ENCODE data around the gene SOX8.

The SOX8 gene

DNA sequence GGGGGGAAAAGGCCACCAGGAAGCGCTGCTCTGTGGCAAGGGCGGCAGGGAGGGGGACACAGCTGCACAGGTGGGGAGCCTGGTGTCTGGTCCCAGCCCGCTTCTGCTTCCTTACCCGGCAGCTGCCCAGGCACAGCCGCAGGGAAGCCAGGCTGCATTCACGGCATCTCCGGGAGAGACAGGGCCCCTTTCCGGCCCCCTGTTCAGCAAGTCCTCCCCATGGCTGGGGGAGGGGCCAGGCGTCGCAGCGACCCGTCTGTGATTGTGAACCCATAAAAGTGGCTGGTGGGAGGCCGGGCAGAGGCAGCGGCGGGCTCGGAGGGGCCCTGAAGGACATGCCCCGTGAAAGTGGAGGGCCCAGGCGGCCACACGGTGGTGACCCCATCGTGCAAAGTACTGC is 28.7 kb downstream of the SOX8 start:
- H3K4me3 Mint-ChIP-seq = no peak overlapping the region
- peaks cover 11% of the 10 kb centered on the region for H3K4me1 Mint-ChIP-seq (ENCODE audit: low read depth)
- peaks cover 3% of the 10 kb centered on the region for H3K27me3 Mint-ChIP-seq
- H3K9me3 Mint-ChIP-seq = no peaks in the 10 kb centered on the region
- no peak for DNase-seq
- no peak overlapping the region for H3K27ac Mint-ChIP-seq
- no peaks in the 10 kb centered on the region for H3K36me3 Mint-ChIP-seq (ENCODE audit: low read depth)

DNA sequence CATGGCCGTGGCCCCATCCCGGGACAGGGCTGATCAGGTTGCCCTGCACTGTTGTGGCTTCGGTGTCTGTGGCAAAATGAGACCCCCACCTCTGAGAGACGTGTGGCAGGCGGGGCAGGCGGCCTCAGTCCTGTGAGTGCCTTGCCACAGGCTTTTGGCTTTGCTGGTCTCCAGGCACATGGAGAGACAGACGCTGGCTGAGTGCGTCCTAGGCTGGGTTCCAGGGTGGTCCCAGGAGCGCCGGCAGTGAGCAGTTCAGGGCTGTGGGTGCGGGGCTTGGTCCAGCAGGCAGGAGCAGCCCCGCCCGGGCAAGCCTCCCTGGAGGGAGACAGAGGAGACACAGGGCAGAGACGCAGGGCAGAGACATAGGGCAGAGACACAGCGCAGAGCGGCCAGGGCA is 29.2 kb downstream of the SOX8 start:
- H3K27me3 Mint-ChIP-seq = peaks cover 3% of the 10 kb centered on the region
- peaks cover 5% of the 10 kb centered on the region for H3K4me1 Mint-ChIP-seq (ENCODE audit: low read depth)
- no peak overlapping the region for H3K4me3 Mint-ChIP-seq
- DNase-seq = no peak
- no peak overlapping the region for H3K27ac Mint-ChIP-seq
- no peaks in the 10 kb centered on the region for H3K36me3 Mint-ChIP-seq (ENCODE audit: low read depth)
- H3K9me3 Mint-ChIP-seq = no peaks in the 10 kb centered on the region

- Mint-ChIP-seq H3K27me3 (peaks cover 3% of the 10 kb centered on the region), H3K27ac (no peak overlapping the region), H3K9me3 (no peaks in the 10 kb centered on the region), H3K36me3 (ENCODE audit: low read depth) (no peaks in the 10 kb centered on the region), H3K4me3 (no peak overlapping the region), H3K4me1 (ENCODE audit: low read depth) (no peaks in the 10 kb centered on the region)
- DNase-seq = no peak
Observed at GRCh38 chr16:1011316-1012082, 29.9 kb downstream of the SOX8 start.

DNA sequence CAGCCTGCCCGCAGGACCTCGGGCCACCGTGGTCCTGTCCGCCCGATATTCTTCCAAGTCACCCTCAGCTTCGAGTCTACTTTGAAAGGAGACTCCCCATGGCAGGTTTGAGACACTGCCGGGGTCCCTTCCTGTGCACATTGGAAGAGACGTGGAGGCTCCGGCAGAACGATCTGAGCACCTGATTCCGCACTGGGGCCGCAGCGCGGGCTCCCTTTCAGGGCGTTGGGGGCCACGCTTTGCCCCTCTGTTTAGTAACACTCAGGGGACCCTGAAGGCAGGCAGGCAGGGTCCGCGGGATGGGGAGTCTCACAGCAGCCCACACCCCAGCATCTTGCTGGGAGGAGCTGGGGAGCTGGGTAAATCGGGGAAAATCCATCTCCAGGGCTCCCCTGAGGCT is 30.6 kb downstream of the SOX8 start:
- DNase-seq = no peak
- Mint-ChIP-seq H3K27ac (no peak overlapping the region), H3K9me3 (no peaks in the 10 kb centered on the region), H3K27me3 (peaks cover 3% of the 10 kb centered on the region), H3K4me3 (no peak overlapping the region), H3K4me1 (ENCODE audit: low read depth) (no peaks in the 10 kb centered on the region), H3K36me3 (ENCODE audit: low read depth) (no peaks in the 10 kb centered on the region)

DNA sequence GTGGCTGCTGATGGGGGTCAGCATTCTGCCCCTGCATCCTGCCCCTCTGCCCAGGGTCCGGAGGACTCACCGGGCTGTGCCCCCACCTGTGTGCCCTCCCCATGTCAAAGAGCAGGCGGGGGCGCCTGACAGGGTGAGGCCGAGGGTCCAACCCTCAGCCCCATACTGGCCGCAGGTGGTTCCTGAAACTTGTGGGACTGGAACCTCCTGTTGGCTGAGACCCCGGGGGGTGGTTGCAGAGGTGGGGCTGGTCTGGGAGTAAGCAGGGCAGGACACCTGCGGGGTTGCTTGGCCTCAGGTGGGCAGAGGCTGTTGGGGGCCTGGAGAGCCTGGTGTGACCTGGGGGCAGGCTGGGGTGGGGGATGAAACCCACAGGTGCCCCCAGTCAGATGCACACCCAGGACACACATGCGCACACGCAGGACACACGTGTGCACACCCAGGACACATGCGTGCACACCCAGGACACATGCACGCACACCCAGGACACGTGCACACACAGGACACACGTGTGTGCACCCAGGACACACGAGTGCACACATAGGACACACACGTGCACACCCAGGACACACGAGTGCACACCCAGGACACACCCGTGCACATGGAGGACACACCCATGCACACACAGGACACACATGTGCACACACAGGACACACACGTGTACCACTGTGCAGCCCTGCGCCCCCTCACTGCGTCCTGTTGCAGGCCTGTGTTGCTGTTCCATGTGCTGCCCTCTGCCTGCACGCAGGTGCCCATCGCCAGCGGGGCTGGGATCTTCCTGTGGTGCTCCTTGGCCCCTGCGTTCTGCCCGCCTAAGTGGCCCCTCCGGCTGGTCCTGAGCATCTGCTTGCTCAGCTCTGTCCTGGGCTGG is 31.4 kb downstream of the SOX8 start:
- Mint-ChIP-seq H3K27ac (no peak overlapping the region), H3K4me3 (no peak overlapping the region), H3K9me3 (no peaks in the 10 kb centered on the region), H3K27me3 (peaks cover 3% of the 10 kb centered on the region), H3K4me1 (ENCODE audit: low read depth) (no peaks in the 10 kb centered on the region), H3K36me3 (ENCODE audit: low read depth) (no peaks in the 10 kb centered on the region)
- DNase-seq = no peak

GRCh38 chr16:1013593-1013900 is 32.0 kb downstream of the SOX8 start:
- Mint-ChIP-seq H3K4me3 (no peak overlapping the region), H3K36me3 (ENCODE audit: low read depth) (no peaks in the 10 kb centered on the region), H3K9me3 (no peaks in the 10 kb centered on the region), H3K27ac (no peak overlapping the region), H3K4me1 (ENCODE audit: low read depth) (no peaks in the 10 kb centered on the region), H3K27me3 (peaks cover 3% of the 10 kb centered on the region)
- no peak for DNase-seq

GRCh38 chr16:1014221-1014620 is 32.7 kb downstream of the SOX8 start:
- no peak overlapping the region for H3K27ac Mint-ChIP-seq
- no peak overlapping the region for H3K4me3 Mint-ChIP-seq
- peaks cover 3% of the 10 kb centered on the region for H3K27me3 Mint-ChIP-seq
- no peaks in the 10 kb centered on the region for H3K9me3 Mint-ChIP-seq
- no peaks in the 10 kb centered on the region for H3K4me1 Mint-ChIP-seq (ENCODE audit: low read depth)
- no peak for DNase-seq
- no peaks in the 10 kb centered on the region for H3K36me3 Mint-ChIP-seq (ENCODE audit: low read depth)

GRCh38 chr16:1014771-1015495 is 33.4 kb downstream of the SOX8 start:
- DNase-seq = no peak
- no peaks in the 10 kb centered on the region for H3K36me3 Mint-ChIP-seq (ENCODE audit: low read depth)

GRCh38 chr16:1018447-1019198 is 37.1 kb downstream of the SOX8 start:
- Mint-ChIP-seq H3K4me1 (ENCODE audit: low read depth) (no peaks in the 10 kb centered on the region), H3K4me3 (no peak overlapping the region), H3K27ac (no peak overlapping the region), H3K27me3 (no peaks in the 10 kb centered on the region), H3K9me3 (no peaks in the 10 kb centered on the region), H3K36me3 (ENCODE audit: low read depth) (no peaks in the 10 kb centered on the region)
- no peak for DNase-seq

More at GRCh38 chr16:1014771-1015495, 33.4 kb downstream of the SOX8 start:
- Mint-ChIP-seq H3K9me3 (no peaks in the 10 kb centered on the region), H3K27ac (no peak overlapping the region), H3K27me3 (peaks cover 3% of the 10 kb centered on the region), H3K4me3 (no peak overlapping the region), H3K4me1 (ENCODE audit: low read depth) (no peaks in the 10 kb centered on the region)

DNA sequence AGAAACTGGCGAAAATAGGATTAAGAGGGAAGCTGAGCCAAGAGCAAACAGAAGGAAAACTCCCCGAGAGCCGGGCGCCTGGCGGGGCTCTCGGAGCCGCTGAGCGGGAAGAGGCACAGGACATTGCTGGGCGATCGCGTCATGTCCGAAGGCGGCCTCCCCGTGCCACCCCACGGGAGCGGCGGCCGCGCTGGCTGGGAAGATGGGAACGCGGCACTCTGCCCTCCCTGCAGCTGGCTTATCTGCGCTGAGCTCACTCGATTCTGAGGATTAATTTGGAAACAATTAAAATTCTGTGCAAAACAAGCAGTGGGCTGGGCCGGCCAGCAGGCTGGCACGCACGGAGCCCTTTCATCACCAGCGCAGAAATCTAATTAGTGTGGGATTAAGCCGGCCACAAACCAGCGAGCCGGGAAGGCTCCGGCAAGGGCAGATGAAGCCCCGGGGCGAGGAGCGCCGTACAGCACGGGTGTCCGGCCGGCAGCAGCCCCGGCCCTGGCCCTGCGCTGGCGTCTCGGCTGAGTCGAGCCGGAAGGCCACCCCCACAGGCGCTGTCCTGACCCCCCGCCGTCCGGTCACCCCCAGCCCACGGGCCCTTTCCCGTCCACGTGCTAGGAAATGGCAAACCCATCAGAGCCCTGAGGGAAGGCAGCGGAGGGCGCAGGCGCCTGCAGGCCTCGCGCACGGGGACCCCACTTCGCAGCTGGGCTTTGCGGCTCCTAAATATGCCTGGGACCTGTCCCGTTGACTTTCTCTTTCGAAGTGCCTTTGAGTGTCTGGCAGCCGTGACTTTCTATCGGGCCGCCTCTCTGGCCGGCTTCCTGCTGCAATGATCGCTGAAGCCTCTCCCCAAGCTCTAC is 37.9 kb downstream of the SOX8 start:
- no peaks in the 10 kb centered on the region for H3K27me3 Mint-ChIP-seq
- H3K4me1 Mint-ChIP-seq (ENCODE audit: low read depth) = no peaks in the 10 kb centered on the region
- no peaks in the 10 kb centered on the region for H3K9me3 Mint-ChIP-seq
- H3K36me3 Mint-ChIP-seq (ENCODE audit: low read depth) = no peaks in the 10 kb centered on the region
- DNase-seq = no peak
- no peak overlapping the region for H3K4me3 Mint-ChIP-seq
- no peak overlapping the region for H3K27ac Mint-ChIP-seq

DNA sequence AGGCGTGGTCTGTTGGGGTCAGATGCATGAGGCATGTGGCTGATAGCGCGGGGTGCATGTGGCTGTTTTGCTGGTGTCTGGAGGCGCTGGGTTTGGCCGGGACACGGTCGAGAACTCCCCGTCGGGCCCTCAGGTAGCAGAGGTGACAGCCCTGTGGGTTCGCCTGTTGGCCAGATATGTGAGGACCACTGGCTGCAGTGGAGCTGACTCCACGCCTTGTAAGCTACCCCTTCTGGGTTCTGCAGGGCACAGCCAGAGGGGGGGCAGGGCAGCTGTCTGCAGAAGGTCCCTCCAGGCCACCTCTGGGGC is 38.5 kb downstream of the SOX8 start:
- Mint-ChIP-seq H3K4me1 (ENCODE audit: low read depth) (no peaks in the 10 kb centered on the region), H3K27ac (no peak overlapping the region), H3K4me3 (no peak overlapping the region), H3K27me3 (no peaks in the 10 kb centered on the region), H3K36me3 (ENCODE audit: low read depth) (no peaks in the 10 kb centered on the region), H3K9me3 (no peaks in the 10 kb centered on the region)
- no peak for DNase-seq

- H3K27ac Mint-ChIP-seq = no peak overlapping the region
- H3K27me3 Mint-ChIP-seq = no peaks in the 10 kb centered on the region
- H3K9me3 Mint-ChIP-seq = no peaks in the 10 kb centered on the region
- no peaks in the 10 kb centered on the region for H3K36me3 Mint-ChIP-seq (ENCODE audit: low read depth)
- no peak for DNase-seq
- no peak overlapping the region for H3K4me3 Mint-ChIP-seq
- no peaks in the 10 kb centered on the region for H3K4me1 Mint-ChIP-seq (ENCODE audit: low read depth)
Observed at GRCh38 chr16:1020591-1020990, 39.0 kb downstream of the SOX8 start.

DNA sequence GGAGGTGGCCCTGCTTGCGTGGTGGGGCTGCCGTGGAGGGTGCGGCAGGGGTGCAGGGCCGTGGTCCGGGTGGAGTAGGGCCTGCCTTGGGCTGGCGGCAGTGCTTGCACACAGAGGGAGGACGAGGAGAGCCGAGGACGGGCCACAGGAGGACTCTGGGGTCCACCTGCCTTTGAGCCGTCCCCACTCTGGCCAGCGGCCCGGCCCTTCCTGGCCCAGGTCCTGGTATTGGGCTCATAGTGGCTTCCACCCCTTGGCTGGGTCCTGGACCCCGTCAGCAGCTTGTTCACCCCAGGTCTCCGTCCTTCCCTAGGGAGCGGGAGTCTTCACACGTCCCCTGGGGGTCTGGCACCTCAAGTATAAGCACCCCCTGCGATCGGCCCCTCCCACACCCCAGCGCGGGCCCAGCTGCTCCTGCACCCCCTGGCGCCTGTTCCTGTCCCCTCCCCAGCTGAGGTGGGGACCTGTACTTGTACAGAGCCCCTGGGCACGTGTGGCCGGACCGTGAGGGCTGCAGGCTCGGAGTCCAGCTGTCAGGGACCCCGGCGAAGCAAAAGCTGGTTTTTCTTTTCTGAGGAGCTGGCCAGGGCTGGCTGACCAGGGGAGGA is 40.1 kb downstream of the SOX8 start:
- no peaks in the 10 kb centered on the region for H3K36me3 Mint-ChIP-seq (ENCODE audit: low read depth)
- H3K9me3 Mint-ChIP-seq = no peaks in the 10 kb centered on the region
- no peak overlapping the region for H3K27ac Mint-ChIP-seq
- H3K27me3 Mint-ChIP-seq = no peaks in the 10 kb centered on the region
- no peak for DNase-seq
- no peaks in the 10 kb centered on the region for H3K4me1 Mint-ChIP-seq (ENCODE audit: low read depth)
- H3K4me3 Mint-ChIP-seq = no peak overlapping the region
